ENCODE measurements around the gene TMUB2.

Gene TMUB2

DNA sequence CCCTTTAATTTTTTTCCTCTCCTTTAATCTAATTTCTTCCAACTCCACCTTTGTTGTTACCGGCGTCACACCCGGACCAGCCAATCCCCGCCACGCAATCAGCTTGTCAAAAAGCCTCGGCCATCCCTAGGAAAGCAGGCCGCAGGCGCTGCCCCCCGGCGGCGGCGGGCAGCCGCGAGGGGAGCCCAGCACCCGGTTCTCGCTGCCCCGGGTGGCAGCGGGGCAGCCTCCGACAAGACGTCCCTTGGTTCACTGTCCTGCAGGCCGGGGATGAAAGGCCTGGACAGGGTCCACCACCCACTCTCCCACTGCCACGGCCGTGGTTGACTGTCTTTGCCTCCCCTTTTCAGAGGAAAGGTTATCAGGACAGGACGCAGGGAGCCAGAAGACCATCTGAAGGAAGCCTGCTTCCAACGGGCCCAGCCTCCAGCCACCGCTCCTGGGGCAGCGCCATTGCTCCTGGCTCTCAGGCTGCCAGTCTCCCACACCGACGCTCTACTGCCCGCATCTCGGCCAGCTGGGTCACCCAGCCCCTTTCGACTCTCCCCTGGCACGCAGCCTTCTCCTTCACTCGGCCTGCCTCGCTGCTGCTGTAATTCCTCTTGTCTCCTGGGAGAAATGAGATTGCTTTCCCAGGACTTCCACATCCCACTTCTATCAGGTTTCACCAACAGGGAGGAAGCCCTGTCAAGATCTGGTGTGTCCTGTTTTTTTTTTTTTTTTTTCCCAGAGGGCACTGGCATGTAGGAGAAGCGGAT, 35.5 kb downstream of the TMUB2 start:
- peaks cover 2% of the 10 kb centered on the region for H3K36me3 ChIP-seq (replicated peaks; ENCODE audit: low read depth, low read length)
- no peak overlapping the region for H2AFZ ChIP-seq (ENCODE audit: low read depth, low read length)
- H3K27ac ChIP-seq (ENCODE audit: low read length): peak overlapping the region; percentile 95; the same call in 1 of the 2 replicates
- H3K4me1 ChIP-seq (ENCODE audit: low read length): peaks cover 15% of the 10 kb centered on the region
- TF ChIP-seq, protein P1, sequence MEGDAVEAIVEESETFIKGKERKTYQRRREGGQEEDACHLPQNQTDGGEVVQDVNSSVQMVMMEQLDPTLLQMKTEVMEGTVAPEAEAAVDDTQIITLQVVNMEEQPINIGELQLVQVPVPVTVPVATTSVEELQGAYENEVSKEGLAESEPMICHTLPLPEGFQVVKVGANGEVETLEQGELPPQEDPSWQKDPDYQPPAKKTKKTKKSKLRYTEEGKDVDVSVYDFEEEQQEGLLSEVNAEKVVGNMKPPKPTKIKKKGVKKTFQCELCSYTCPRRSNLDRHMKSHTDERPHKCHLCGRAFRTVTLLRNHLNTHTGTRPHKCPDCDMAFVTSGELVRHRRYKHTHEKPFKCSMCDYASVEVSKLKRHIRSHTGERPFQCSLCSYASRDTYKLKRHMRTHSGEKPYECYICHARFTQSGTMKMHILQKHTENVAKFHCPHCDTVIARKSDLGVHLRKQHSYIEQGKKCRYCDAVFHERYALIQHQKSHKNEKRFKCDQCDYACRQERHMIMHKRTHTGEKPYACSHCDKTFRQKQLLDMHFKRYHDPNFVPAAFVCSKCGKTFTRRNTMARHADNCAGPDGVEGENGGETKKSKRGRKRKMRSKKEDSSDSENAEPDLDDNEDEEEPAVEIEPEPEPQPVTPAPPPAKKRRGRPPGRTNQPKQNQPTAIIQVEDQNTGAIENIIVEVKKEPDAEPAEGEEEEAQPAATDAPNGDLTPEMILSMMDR (IDR thresholded peaks at IDR 0.05; ENCODE audit: low read depth, low read length): peak; percentile 32; the same call in 1 of the 2 replicates
- no peak for TF ChIP-seq EZH2phosphoT487 (IDR thresholded peaks at IDR 0.05; ENCODE audit: low read depth)
- peak overlapping the region; percentile 97 for H3K4me3 ChIP-seq (ENCODE audit: low read length)
- peak overlapping the region; percentile 99 for H3K9ac ChIP-seq (ENCODE audit: low read length)
- no peaks in the 10 kb centered on the region for H3K27me3 ChIP-seq (ENCODE audit: low read depth, low read length)
- peaks cover 37% of the 10 kb centered on the region for H3K79me2 ChIP-seq (ENCODE audit: low read length)
- H3K4me2 ChIP-seq (ENCODE audit: low read length): peak overlapping the region; percentile 85
- H3K9me3 ChIP-seq (ENCODE audit: insufficient read depth, low read length): no peaks in the 10 kb centered on the region
- H4K20me1 ChIP-seq (ENCODE audit: insufficient read depth, low read length): no peaks in the 10 kb centered on the region

DNA sequence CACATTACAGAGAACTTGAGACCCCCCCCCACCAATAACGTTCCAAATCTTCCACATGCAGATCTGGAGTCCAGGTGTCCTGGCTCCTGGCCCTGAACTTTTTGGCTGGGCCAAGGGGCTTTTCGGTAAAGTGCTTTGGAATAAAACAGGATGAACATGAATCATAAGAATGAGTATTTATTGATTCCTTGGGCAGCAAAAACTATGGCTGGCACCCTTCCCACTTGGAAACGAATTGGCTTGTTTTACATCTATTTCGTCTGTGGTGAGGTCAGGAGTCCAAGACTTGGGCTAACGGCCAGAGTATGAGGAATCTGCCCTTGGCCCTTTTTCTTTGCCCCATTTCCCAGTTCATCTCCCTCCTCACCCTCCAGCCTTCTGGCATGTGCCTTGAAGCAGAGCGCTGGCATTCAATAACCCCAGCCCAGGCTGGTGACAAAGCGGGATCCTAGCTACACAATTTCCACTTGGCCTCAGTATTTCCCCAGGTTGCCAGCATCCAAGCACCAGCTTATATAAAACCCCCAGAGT, 36.8 kb downstream of the TMUB2 start:
- no peak overlapping the region for H3K4me3 ChIP-seq (ENCODE audit: low read length)

DNA sequence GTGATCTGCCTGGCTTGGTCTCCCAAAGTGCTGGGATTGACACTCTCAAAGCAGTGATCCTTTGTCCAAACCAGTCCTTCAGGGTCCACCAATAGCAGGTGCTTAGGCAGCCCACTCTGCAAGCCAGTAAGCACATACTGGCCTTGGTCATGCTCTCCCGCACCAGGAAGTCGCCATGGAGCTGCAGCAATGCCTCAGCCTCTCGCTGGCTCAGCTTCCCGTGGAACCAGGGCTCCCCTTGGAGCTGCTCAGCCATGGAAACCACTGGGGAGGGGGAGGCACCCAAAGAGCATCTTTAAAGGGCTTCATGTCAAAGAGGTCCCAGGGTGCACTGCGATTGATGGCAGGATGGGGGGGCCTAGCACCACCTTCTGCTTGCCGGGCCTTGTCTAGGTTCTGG, 42.3 kb downstream of the TMUB2 start:
- H3K4me2 ChIP-seq (ENCODE audit: low read length): no peak overlapping the region
- TF ChIP-seq EZH2phosphoT487 (IDR thresholded peaks at IDR 0.05; ENCODE audit: low read depth): no peak
- H4K20me1 ChIP-seq (ENCODE audit: insufficient read depth, low read length): no peaks in the 10 kb centered on the region
- no peaks in the 10 kb centered on the region for H3K36me3 ChIP-seq (replicated peaks; ENCODE audit: low read depth, low read length)
- no peaks in the 10 kb centered on the region for H3K9me3 ChIP-seq (ENCODE audit: insufficient read depth, low read length)
- no peak overlapping the region for H2AFZ ChIP-seq (ENCODE audit: low read depth, low read length)
- H3K9ac ChIP-seq (ENCODE audit: low read length): no peak overlapping the region
- H3K79me2 ChIP-seq (ENCODE audit: low read length): no peaks in the 10 kb centered on the region
- no peaks in the 10 kb centered on the region for H3K27me3 ChIP-seq (ENCODE audit: low read depth, low read length)
- H3K4me3 ChIP-seq (ENCODE audit: low read length): no peak overlapping the region
- H3K4me1 ChIP-seq (ENCODE audit: low read length): peaks cover 9% of the 10 kb centered on the region; the same call in 1 of the 2 replicates
- H3K27ac ChIP-seq (ENCODE audit: low read length): no peak overlapping the region

More for the DNA sequence above, 36.8 kb downstream of the TMUB2 start:
- TF ChIP-seq, protein P1 (IDR thresholded peaks at IDR 0.05; ENCODE audit: low read depth, low read length): no peak
- no peak for TF ChIP-seq EZH2phosphoT487 (IDR thresholded peaks at IDR 0.05; ENCODE audit: low read depth)
- Histone ChIP-seq H3K79me2 (ENCODE audit: low read length) (peaks cover 27% of the 10 kb centered on the region), H4K20me1 (ENCODE audit: insufficient read depth, low read length) (no peaks in the 10 kb centered on the region), H3K9ac (ENCODE audit: low read length) (no peak overlapping the region), H3K9me3 (ENCODE audit: insufficient read depth, low read length) (no peaks in the 10 kb centered on the region), H3K4me2 (ENCODE audit: low read length) (no peak overlapping the region), H3K27me3 (ENCODE audit: low read depth, low read length) (no peaks in the 10 kb centered on the region), H3K36me3 (replicated peaks; ENCODE audit: low read depth, low read length) (no peaks in the 10 kb centered on the region), H2AFZ (ENCODE audit: low read depth, low read length) (no peak overlapping the region), H3K4me1 (ENCODE audit: low read length) (peaks cover 11% of the 10 kb centered on the region; the same call in 1 of the 2 replicates), H3K27ac (ENCODE audit: low read length) (no peak overlapping the region)

DNA sequence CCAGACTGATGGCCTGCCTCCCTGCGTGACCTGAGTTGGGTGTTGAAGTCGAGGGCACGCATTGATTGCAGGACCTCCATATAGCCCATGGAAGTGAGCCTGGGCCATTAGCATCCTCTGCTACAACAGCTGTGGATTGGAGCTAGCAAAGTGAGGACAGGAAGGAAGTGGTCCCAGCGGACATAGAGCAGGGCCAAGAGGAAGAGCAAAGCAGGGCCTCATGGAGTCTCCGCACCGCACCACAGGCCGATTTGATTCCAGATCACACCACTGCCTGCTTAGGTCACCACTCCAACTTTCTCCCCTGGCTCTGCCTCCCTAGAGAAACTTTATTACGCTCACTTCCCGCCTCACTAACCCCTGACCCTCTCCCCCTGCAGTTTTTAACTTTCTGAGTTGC, 43.4 kb downstream of the TMUB2 start:
- Histone ChIP-seq H3K9ac (ENCODE audit: low read length) (no peak overlapping the region), H3K4me2 (ENCODE audit: low read length) (no peak overlapping the region), H2AFZ (ENCODE audit: low read depth, low read length) (no peak overlapping the region), H3K27ac (ENCODE audit: low read length) (no peak overlapping the region), H3K36me3 (replicated peaks; ENCODE audit: low read depth, low read length) (no peaks in the 10 kb centered on the region), H3K4me1 (ENCODE audit: low read length) (peaks cover 9% of the 10 kb centered on the region; the same call in 1 of the 2 replicates), H4K20me1 (ENCODE audit: insufficient read depth, low read length) (no peaks in the 10 kb centered on the region), H3K27me3 (ENCODE audit: low read depth, low read length) (no peaks in the 10 kb centered on the region), H3K79me2 (ENCODE audit: low read length) (no peaks in the 10 kb centered on the region), H3K4me3 (ENCODE audit: low read length) (no peak overlapping the region), H3K9me3 (ENCODE audit: insufficient read depth, low read length) (no peaks in the 10 kb centered on the region)
- TF ChIP-seq, protein P1 (IDR thresholded peaks at IDR 0.05; ENCODE audit: low read depth, low read length): no peak
- TF ChIP-seq EZH2phosphoT487 (IDR thresholded peaks at IDR 0.05; ENCODE audit: low read depth): no peak
